GM19438 (cell line): ENCODE measurements around the gene RSPH9.
"Not testable (repeated sequence)": the region's sequence is repeated elsewhere in the genome, so short reads cannot be mapped to it uniquely, and the experiment has no call there.

Source experiments
- ATAC-seq: cut with Tn5 transposase; IDR thresholded peaks from one replicate; pipeline ENCODE4 v1.9.1; 2021; ENCODE audit warnings: low read depth; ENCODE audit not compliant: unreplicated experiment

The RSPH9 gene

DNA sequence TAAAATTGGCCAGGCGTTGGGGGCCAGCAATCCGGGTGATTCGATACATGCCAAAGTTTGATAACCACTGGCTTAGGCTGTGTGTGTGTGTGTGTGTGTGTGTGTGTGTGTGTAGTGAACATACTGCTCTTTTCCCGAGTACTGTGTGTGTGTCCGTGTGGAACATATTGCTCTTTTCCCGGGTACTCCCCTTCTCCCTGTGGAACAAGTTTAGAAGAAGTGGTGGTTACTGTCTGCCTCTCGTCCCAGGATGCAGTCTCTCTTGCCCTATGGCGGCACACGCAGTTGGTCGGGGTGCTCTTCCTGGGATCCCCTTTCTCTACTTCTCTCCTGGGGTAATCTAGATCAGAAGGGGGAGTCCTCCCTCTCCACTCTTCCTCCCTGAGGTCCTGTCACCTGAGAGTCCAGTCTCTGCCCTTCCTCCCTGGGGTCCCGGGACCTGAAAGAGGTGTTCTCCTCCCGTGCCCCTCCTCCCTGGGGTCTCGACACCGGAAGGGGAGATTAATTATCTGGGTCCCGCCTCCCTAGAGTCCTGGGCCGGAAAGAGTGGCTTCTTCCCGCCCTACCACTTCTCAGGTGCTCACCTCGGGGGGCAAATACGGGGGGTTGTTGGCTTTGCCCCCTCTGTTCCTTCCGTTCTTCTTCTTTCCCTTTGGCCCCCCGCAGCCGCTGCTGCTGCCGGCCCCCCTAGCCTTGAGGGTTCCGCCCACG, 16.3 kb upstream of the RSPH9 start:
- ATAC-seq, result no peak

GRCh38 chr6:43629104-43629504, 15.7 kb upstream of the RSPH9 start, which contains the start of gene GTPBP2:
Gene GTPBP2, minus strand, starts transcription at chr6:43629264. Its CDS starts 102 bp downstream, at chr6:43629162.
- ATAC-seq, result peak; percentile 76

DNA sequence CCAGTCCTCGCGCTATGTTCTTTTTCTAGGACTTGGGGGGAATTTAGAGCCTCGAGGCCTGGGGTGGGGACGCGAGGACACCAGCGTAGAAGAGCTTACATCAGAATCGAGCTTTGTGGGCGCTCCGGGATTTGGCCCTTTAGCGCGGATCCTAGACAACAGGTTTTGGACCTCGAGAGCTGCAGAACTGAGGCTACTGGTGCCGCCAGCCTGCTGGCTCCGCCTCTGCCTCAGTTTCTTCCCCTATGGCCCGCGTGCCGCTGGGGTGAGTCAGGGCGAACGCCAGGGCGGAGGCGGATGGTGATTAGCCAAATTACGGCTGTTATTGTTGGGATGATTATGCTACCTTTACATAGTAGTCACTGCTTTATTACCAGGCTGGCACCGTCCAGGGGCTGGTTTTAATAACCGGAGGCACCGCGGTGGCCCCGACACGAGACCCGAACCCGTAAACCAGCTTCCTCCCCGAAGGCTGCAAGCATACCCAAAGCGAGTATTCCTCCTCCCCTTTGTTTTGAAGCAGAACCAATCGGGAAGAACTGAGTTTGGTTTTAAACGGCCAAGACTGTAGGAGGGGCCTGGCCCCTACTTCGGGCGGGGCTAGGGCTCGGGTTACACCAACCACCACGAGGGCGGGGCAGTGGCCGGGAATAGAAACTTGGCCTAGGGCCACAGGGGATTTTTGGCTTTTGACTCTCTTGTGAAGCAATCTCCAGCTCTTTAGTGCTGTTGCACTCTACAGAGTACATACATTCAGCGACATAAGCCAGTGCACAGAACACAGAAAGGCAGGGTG, 15.1 kb upstream of the RSPH9 start:
- ATAC-seq, result peak; percentile 67

- ATAC-seq, result no peak
Observed at GRCh38 chr6:43630980-43631619, 13.7 kb upstream of the RSPH9 start.

DNA sequence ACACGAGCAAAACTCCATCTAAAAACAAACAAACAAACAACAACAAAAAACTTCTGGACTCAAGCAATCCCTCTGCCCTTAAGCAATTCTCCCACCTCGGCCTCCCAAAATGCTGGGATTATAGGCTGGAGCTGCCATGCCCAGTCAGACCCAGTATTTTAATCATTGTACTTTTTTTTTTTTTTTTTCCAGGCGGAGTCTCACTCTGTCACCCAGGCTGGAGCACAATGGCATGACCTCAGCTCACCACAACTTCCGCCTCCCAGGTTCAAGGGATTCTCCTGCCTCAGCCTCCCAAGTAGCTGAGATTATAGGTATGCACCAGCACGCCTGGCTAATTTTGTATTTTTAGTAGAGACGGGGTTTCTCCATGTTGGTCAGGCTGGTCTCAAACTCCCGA, 11.8 kb upstream of the RSPH9 start:
- ATAC-seq, result not testable (repeated sequence)

DNA sequence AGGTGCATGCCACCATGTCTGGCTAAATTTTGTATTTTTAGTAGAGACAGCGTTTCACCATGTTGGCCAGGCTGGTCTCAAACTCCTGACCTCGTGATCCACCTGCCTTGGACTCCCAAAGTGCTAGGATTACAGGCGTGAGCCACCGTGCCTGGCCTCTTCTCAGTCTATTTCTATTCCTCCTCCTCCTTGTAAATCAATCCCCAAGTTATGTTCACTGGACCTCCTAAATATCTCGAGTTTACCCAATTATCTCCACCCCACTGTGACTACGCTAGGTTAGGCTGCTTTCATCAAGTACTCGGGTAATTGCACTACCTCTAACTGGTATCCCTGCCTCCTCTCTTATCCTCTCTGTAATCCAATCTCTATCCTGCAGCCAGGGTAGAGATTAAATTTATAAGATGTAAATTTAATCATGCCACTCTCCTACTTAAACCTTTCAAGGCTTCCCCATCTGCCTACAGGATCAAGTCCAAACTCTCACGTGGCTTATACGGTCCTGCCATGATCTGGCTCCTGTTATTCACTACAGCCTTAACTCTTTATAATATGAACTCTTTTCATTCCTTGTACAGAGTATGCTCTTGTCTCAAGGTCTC, 10.0 kb upstream of the RSPH9 start:
- no peak for ATAC-seq

GRCh38 chr6:43635387-43636307, 9.2 kb upstream of the RSPH9 start, which contains the start of gene MAD2L1BP:
Gene MAD2L1BP, plus strand, starts transcription at chr6:43635840. Its CDS starts 36 bp downstream, at chr6:43635876.
- ATAC-seq, result peak; percentile 88

- ATAC-seq, result peak; percentile 5
Observed at GRCh38 chr6:43636308-43636659, 8.6 kb upstream of the RSPH9 start.

- no peak for ATAC-seq
Observed at GRCh38 chr6:43639984-43640800, 4.6 kb upstream of the RSPH9 start.

GRCh38 chr6:43645613-43645964, 753 bp downstream of the RSPH9 start:
- ATAC-seq, result no peak

- ATAC-seq, result no peak
Observed at GRCh38 chr6:43647613-43648012, 2.8 kb downstream of the RSPH9 start.

GRCh38 chr6:43648248-43648647, 3.4 kb downstream of the RSPH9 start:
- no peak for ATAC-seq

GRCh38 chr6:43652822-43653221, 8.0 kb downstream of the RSPH9 start:
- not testable (repeated sequence) for ATAC-seq

GRCh38 chr6:43657221-43657802, 12.5 kb downstream of the RSPH9 start:
- ATAC-seq, result no peak

DNA sequence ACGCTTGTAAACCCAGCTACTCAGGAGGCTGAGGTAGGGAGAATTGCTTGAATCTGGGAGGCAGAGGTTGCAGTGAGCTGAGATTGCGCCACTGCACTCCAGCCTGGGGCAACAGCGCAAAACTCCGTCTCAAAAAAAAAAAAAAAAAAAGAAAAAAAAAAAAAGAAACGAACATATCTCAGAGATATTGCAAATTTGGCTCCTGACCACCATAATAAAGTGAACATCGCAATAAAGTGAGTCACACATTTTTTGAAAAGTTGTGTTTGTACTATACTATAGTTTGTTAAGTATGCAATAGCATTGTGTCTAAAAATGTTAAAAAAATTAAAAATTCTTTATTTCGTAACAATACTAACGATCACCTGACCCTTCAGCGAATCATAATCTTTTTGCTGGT, 13.3 kb downstream of the RSPH9 start:
- ATAC-seq, result no peak

- ATAC-seq, result not testable (repeated sequence)
Observed at GRCh38 chr6:43662948-43663347, 18.1 kb downstream of the RSPH9 start.

GRCh38 chr6:43665376-43665775, 20.5 kb downstream of the RSPH9 start:
- no peak for ATAC-seq

GRCh38 chr6:43666196-43666920, 21.5 kb downstream of the RSPH9 start:
- ATAC-seq, result no peak
